GM12874 (cell line): Measurements from ENCODE around the gene EIF4EBP2.

Experiments
- CTCF ChIP-seq: IDR thresholded peaks from 2 replicates; pipeline ENCODE4 v1.5.1; 2011; ENCODE audit warnings: low read depth, mild to moderate bottlenecking, control low read depth, low read length, moderate library complexity; ENCODE audit not compliant: insufficient read depth

The EIF4EBP2 gene

GRCh38 chr10:70472799-70473454, 69.0 kb downstream of the EIF4EBP2 start:
- no peak for TF ChIP-seq CTCF

GRCh38 chr10:70474780-70475179, 70.8 kb downstream of the EIF4EBP2 start:
- TF ChIP-seq CTCF: no peak

GRCh38 chr10:70475661-70476060, 71.7 kb downstream of the EIF4EBP2 start:
- TF ChIP-seq CTCF: no peak

- TF ChIP-seq CTCF: no peak
These were observed 72.5 kb downstream of the EIF4EBP2 start for GRCh38 chr10:70476249-70477035.

GRCh38 chr10:70477661-70478162, 73.8 kb downstream of the EIF4EBP2 start:
- TF ChIP-seq CTCF: no peak
